Activated CD4-positive, alpha-beta T cell treated with anti-CD3 and anti-CD28 coated beads for 36 hours (primary cell): ENCODE measurements around the gene ZBTB17. TPM values are rescaled to one million over a fixed set of nuclear protein-coding genes. Genes with fewer than 3 reads are reported as not detected.

ENCODE experiments used
- ATAC-seq: fragments of 200-7000 bp; cut with Tn5 transposase; one replicate; pipeline ENCODE4 v1.10.0; 2021; ENCODE audit warnings: mild to moderate bottlenecking, moderate library complexity
- CTCF ChIA-PET: fragments of 350-600 bp; sonication (Branson Sonifier 250); formaldehyde crosslinking; loops from one replicate; lab custom pipeline; 2021; ENCODE audit warnings: antibody characterized with exemption; lab: Charles Lee
- POLR2A ChIA-PET: fragments of 350-600 bp; sonication (Branson Sonifier 250); formaldehyde crosslinking; loops from one replicate; lab custom pipeline; 2021; ENCODE audit warnings: antibody characterized with exemption, inconsistent platforms; lab: Charles Lee
- DNase-seq: peaks from one replicate; pipeline ENCODE4 v3.0.0-alpha.2; 2020
- H3K27ac Mint-ChIP-seq: one replicate; pipeline ENCODE4 v1.8.0; 2021; ENCODE audit warnings: mixed read lengths
- H3K27me3 Mint-ChIP-seq: one replicate; pipeline ENCODE4 v1.8.0; 2021; ENCODE audit warnings: mixed read lengths
- H3K36me3 Mint-ChIP-seq: one replicate; pipeline ENCODE4 v1.8.0; 2021; ENCODE audit warnings: low read depth, mixed read lengths
- H3K4me1 Mint-ChIP-seq: one replicate; pipeline ENCODE4 v1.8.0; 2021; ENCODE audit warnings: mixed read lengths
- H3K4me3 Mint-ChIP-seq: one replicate; pipeline ENCODE4 v1.8.0; 2021; ENCODE audit warnings: mild to moderate bottlenecking, moderate library complexity, mixed read lengths
- H3K9me3 Mint-ChIP-seq: one replicate; pipeline ENCODE4 v1.8.0; 2021; ENCODE audit warnings: low read depth, mixed read lengths
- intact Hi-C, 2 experiments: fragments of 100-400 bp; cut with DNase I in 1 of 2; cut with micrococcal nuclease in 1 of 2; formaldehyde crosslinking; loops; one replicate each; pipeline versions ENCODE4 v1.14.2 to v1.15.1; 2022 to 2024; cut with DNase I, micrococcal nuclease
- total RNA-seq, 2 experiments: library from RNA; stranded (reverse); gene quantifications; one replicate each; pipeline ENCODE4 v1.2.3, GENCODE V29; 2021

Gene ZBTB17
- total RNA-seq, 2 experiments from 2014 or later: 47.7 to 48.3 TPM

GRCh38 chr1:15966081-15966955 lies 9.6 kb downstream of the ZBTB17 start:
- peak; percentile 93 for DNase-seq
- ChIA-PET POLR2A (interaction anchor here (0.6 to 5.1 kb wide), 8 partner anchors 9 to 275 kb away, joined by 3 to 77 read pairs (median 6); partner anchors contain the start of genes SPEN and ZBTB17), CTCF (interaction anchor here (0.6 to 2.0 kb wide), 4 partner anchors 9 to 478 kb away, joined by 3 to 17 read pairs (median 6); partner anchors contain the start of gene ZBTB17)
- Mint-ChIP-seq H3K9me3 (no peaks in the 10 kb centered on the region), H3K27ac (peak overlapping the region; percentile 98), H3K4me1 (peaks cover 83% of the 10 kb centered on the region), H3K4me3 (peak overlapping the region; percentile 54), H3K27me3 (no peaks in the 10 kb centered on the region), H3K36me3 (peaks cover 44% of the 10 kb centered on the region)
- ATAC-seq: peak; percentile 79
- intact Hi-C loops: loop anchor here (1.0 to 10.0 kb wide), 7 partner anchors 9 to 732 kb away; partner anchors contain the start of genes SPEN (in 2 of the 2) and SZRD1 (in 1 of the 2)

- ATAC-seq (peak; percentile 28), DNase-seq (peak; percentile 42)
- peak overlapping the region; percentile 98 for H3K27ac Mint-ChIP-seq
- ChIA-PET CTCF (interaction anchor here (0.7 to 2.0 kb wide), 3 partner anchors 10 to 22 kb away, joined by 4 to 17 read pairs (median 8); partner anchors contain the start of gene ZBTB17), POLR2A (interaction anchor here (1.0 to 5.1 kb wide), 6 partner anchors 10 to 131 kb away, joined by 3 to 77 read pairs (median 6); partner anchors contain the start of genes SPEN and ZBTB17)
- H3K4me1 Mint-ChIP-seq: peaks cover 87% of the 10 kb centered on the region
- peaks cover 39% of the 10 kb centered on the region for H3K36me3 Mint-ChIP-seq
- H3K4me3 Mint-ChIP-seq: peak overlapping the region; percentile 54
- H3K9me3 Mint-ChIP-seq: no peaks in the 10 kb centered on the region
- no peaks in the 10 kb centered on the region for H3K27me3 Mint-ChIP-seq
- intact Hi-C loops: loop anchor here (1.0 to 10.0 kb wide), 5 partner anchors 14 to 730 kb away; partner anchors contain the start of gene CASP9 (in 1 of the 2)
Observed at GRCh38 chr1:15965228-15965767, 10.6 kb downstream of the ZBTB17 start.

DNA sequence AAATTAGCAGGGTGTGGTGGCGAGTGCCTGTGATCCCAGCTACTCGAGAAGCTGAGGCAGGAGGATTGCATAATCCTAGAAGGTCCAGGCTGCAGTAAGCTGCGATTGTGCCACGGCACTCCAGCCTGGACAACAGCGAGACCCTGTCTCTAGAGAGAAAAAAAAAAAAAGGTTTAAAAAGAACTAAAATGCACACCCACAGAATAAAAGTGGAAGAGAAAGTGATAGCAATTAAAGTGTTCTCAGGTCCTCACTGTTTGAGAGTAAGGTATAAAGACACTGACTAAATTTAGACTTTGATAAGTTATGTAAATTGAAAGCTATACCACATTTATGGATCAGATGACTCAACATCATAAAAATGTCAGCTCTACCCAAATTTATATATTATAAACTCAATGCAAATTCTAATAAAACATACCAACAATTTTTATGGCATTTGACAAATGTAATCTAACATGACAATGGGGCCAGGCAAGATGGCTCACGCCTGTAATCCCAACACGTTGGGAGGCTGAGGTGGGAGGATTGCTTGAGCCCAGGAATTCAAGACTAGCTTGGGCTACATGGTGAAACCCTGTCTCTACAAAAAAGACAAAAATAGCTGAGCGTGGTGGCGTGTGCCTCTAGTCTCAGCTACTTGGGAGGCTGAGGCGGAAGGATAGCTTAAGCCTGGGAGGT lies 11.8 kb downstream of the ZBTB17 start:
- H3K4me3 Mint-ChIP-seq: peak overlapping the region; percentile 54
- peaks cover 30% of the 10 kb centered on the region for H3K36me3 Mint-ChIP-seq
- H3K4me1 Mint-ChIP-seq: peaks cover 93% of the 10 kb centered on the region
- ATAC-seq: peak; percentile 34
- no peaks in the 10 kb centered on the region for H3K27me3 Mint-ChIP-seq
- no peaks in the 10 kb centered on the region for H3K9me3 Mint-ChIP-seq
- CTCF ChIA-PET: interaction anchor here (0.8 to 2.2 kb wide), 7 partner anchors 9 to 172 kb away, joined by 3 to 8 read pairs (median 3); no protein-coding TSS in a partner anchor
- H3K27ac Mint-ChIP-seq: peak overlapping the region; percentile 98
- intact Hi-C loops: loop anchor here in 1 of 2 experiments (2.0 to 10.0 kb wide), 2 partner anchors 283 to 729 kb away; no protein-coding TSS in a partner anchor
- POLR2A ChIA-PET: interaction anchor here (0.6 to 5.1 kb wide), 9 partner anchors 8 to 129 kb away, joined by 3 to 77 read pairs (median 6); no protein-coding TSS in a partner anchor
- DNase-seq: peak; percentile 31

DNA sequence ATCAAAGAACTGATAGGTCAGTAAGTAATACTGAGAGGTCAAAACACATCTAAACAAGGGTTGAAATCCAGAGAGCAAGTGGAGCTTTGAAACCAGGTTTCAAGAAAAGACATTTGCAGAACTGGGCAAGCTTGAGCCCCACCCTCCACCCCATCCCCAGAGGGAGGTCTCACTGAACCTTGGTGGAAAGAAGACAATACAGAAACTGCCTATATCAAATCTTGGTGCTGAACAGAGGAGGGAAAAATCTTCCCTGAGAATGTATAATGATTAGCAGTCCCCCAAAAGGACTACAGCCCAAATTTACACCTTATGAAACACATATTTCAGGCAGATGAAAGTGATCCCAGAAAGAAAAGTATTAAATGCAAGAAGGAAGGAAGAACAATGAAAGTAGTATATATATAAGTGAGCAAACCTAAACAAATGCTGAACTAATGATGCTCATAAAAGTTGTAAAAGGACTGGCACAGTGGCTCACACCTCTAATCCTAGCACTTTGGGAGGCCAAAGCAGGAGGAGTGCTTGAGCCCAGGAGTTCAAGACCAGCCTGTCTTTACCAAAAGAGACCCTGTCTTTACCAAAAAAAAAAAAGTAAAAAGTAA lies 12.4 kb downstream of the ZBTB17 start:
- CTCF ChIA-PET: interaction anchor here (0.8 to 2.2 kb wide), 5 partner anchors 10 to 114 kb away, joined by 3 to 8 read pairs (median 3); no protein-coding TSS in a partner anchor
- H3K4me1 Mint-ChIP-seq: peaks cover 98% of the 10 kb centered on the region
- intact Hi-C loops: loop anchor here in 1 of 2 experiments (10.0 kb wide), 1 partner anchor 729 kb away; no protein-coding TSS in a partner anchor
- H3K36me3 Mint-ChIP-seq: peaks cover 27% of the 10 kb centered on the region
- POLR2A ChIA-PET: interaction anchor here (1.3 to 5.1 kb wide), 2 partner anchors 11 to 14 kb away, joined by 6 to 77 read pairs; no protein-coding TSS in a partner anchor
- peak overlapping the region; percentile 54 for H3K4me3 Mint-ChIP-seq
- ATAC-seq (no peak), DNase-seq (no peak)
- H3K9me3 Mint-ChIP-seq: no peaks in the 10 kb centered on the region
- peak overlapping the region; percentile 98 for H3K27ac Mint-ChIP-seq
- H3K27me3 Mint-ChIP-seq: no peaks in the 10 kb centered on the region

GRCh38 chr1:15962671-15963362 lies 13.1 kb downstream of the ZBTB17 start:
- Mint-ChIP-seq H3K36me3 (peaks cover 20% of the 10 kb centered on the region), H3K9me3 (no peaks in the 10 kb centered on the region), H3K27ac (peak overlapping the region; percentile 98), H3K27me3 (no peaks in the 10 kb centered on the region), H3K4me1 (peaks cover 98% of the 10 kb centered on the region), H3K4me3 (peak overlapping the region; percentile 54)
- intact Hi-C loops: loop anchor here in 1 of 2 experiments (10.0 kb wide), 1 partner anchor 728 kb away; no protein-coding TSS in a partner anchor
- ChIA-PET POLR2A (interaction anchor here (5.1 kb wide), 1 partner anchor 13 kb away, joined by 77 read pairs; no protein-coding TSS in a partner anchor), CTCF (interaction anchor here (0.6 to 2.2 kb wide), 5 partner anchors 11 to 38 kb away, joined by 3 to 8 read pairs (median 3); no protein-coding TSS in a partner anchor)
- DNase-seq (no peak), ATAC-seq (no peak)

DNA sequence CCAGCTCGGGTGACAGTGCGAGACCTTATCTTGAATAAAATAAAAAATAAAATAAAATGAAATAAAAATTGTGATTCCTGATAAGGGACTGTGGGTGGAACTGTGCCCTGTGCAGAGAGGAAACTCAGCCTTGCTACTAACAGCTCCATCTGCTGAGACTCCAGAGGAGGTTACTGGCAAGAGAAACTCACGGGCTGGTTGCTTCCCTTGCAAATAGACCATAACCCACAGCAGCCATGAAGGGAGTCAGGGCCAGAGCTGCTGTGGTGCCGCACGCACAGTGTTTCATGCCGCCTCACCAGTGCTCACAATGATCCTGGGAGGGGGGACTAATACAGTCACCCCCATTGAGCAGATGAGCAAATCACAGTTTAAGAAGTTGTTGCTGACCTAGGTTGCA lies 13.7 kb downstream of the ZBTB17 start:
- no peak for ATAC-seq
- H3K4me3 Mint-ChIP-seq: no peak overlapping the region
- ChIA-PET POLR2A (interaction anchor here (0.5 to 1.2 kb wide), 3 partner anchors 9 to 14 kb away, joined by 3 to 4 read pairs (median 4); no protein-coding TSS in a partner anchor), CTCF (interaction anchor here (0.6 to 2.0 kb wide), 3 partner anchors 12 to 287 kb away, joined by 3 to 7 read pairs (median 3); no protein-coding TSS in a partner anchor)
- H3K9me3 Mint-ChIP-seq: no peaks in the 10 kb centered on the region
- intact Hi-C loops: loop anchor here in 1 of 2 experiments (10.0 kb wide), 1 partner anchor 727 kb away; no protein-coding TSS in a partner anchor
- DNase-seq: peak; percentile 16
- H3K4me1 Mint-ChIP-seq: peaks cover 98% of the 10 kb centered on the region
- peaks cover 22% of the 10 kb centered on the region for H3K36me3 Mint-ChIP-seq
- peak overlapping the region; percentile 59 for H3K27ac Mint-ChIP-seq
- H3K27me3 Mint-ChIP-seq: no peaks in the 10 kb centered on the region

DNA sequence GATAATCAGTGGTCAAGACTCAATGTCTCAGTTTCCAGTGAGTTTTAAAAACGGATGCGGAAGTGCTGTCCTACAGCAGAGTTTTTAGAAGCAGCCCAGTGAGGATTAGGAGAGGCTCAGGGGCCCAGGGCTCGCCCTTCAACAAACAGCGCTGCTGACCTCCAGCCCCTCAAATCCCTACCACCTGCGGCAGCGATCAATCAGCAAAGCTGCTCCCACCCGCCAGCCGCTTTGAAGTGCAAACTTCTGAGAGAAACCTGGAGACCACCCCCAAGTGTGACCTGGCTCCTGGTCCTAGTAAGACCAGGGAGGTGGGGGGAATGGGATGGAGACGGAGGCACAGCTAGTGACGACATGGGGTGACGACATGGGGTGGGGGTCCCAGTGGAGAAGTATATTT lies 14.4 kb downstream of the ZBTB17 start:
- peaks cover 21% of the 10 kb centered on the region for H3K36me3 Mint-ChIP-seq
- H3K9me3 Mint-ChIP-seq: no peaks in the 10 kb centered on the region
- DNase-seq (no peak), ATAC-seq (no peak)
- H3K4me1 Mint-ChIP-seq: peaks cover 95% of the 10 kb centered on the region
- peak overlapping the region; percentile 59 for H3K27ac Mint-ChIP-seq
- H3K27me3 Mint-ChIP-seq: no peaks in the 10 kb centered on the region
- CTCF ChIA-PET: interaction anchor here (2.0 kb wide), 1 partner anchor 11 kb away, joined by 7 read pairs; no protein-coding TSS in a partner anchor
- POLR2A ChIA-PET: interaction anchor here (0.5 to 1.2 kb wide), 3 partner anchors 8 to 15 kb away, joined by 3 to 4 read pairs (median 4); no protein-coding TSS in a partner anchor
- intact Hi-C loops: loop anchor here in 1 of 2 experiments (10.0 kb wide), 1 partner anchor 727 kb away; no protein-coding TSS in a partner anchor
- no peak overlapping the region for H3K4me3 Mint-ChIP-seq

DNA sequence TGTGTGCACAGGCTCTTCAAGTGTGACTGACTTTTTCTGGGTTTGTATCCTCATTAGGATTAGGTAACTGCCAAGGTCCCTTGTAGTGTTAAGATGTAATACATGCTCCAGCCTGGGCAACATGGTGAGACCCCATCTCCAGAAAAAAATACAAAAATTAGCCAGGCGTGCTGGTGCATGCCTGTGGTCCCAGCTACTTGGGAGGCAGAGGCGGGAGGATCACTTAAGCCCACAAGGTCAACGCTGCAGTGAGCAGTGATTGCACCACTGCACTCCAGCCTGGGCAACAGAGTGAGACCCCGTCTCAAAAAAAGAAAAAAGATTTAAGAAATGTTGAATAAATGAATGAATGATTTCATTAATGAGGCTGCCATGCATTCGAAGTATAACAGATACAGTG lies 15.1 kb downstream of the ZBTB17 start:
- ChIA-PET CTCF (interaction anchor here (0.6 to 2.0 kb wide), 2 partner anchors 10 to 128 kb away, joined by 6 to 7 read pairs; no protein-coding TSS in a partner anchor), POLR2A (no interaction called here)
- H3K4me1 Mint-ChIP-seq: peaks cover 95% of the 10 kb centered on the region
- H3K4me3 Mint-ChIP-seq: no peak overlapping the region
- intact Hi-C loops: loop anchor here in 1 of 2 experiments (10.0 kb wide), 1 partner anchor 726 kb away; no protein-coding TSS in a partner anchor
- DNase-seq (no peak), ATAC-seq (no peak)
- peaks cover 24% of the 10 kb centered on the region for H3K36me3 Mint-ChIP-seq
- H3K27me3 Mint-ChIP-seq: no peaks in the 10 kb centered on the region
- no peak overlapping the region for H3K27ac Mint-ChIP-seq
- H3K9me3 Mint-ChIP-seq: no peaks in the 10 kb centered on the region

DNA sequence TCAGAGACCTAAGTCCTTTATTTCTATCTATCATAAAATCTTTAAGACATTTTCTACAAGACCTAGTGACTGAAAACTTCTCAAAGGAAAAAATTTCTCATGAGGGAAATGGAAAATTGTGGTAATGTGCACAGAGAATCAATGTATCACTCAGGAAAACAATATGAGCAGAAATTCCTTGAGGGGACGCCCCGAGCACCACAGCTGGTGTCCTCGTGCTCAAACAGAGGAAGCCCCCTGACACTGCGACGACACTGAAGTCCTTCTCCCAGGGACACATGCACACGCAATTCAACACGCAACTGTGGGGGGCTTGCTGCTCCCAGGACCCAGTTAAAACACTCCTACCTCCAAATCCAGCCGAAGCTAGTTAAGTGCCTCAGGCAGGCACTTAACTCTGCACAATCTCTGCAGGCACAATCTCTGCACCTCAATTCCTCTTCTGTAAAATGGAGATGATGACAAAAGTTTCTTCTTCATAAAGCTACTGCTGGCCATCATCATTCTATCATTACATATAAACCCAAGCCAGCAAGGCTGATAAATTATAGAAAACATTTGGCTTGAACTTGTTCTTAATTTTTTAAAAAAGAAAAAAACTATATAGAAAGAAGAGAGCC lies 16.0 kb downstream of the ZBTB17 start:
- peak overlapping the region; percentile 74 for H3K27ac Mint-ChIP-seq
- ChIA-PET CTCF (interaction anchor here (0.5 to 1.5 kb wide), 5 partner anchors 12 to 139 kb away, joined by 3 to 6 read pairs (median 4); no protein-coding TSS in a partner anchor), POLR2A (no interaction called here)
- ATAC-seq: peak; percentile 28
- H3K27me3 Mint-ChIP-seq: no peaks in the 10 kb centered on the region
- intact Hi-C loops: loop anchor here in 1 of 2 experiments (10.0 kb wide), 1 partner anchor 725 kb away; no protein-coding TSS in a partner anchor
- H3K4me1 Mint-ChIP-seq: peaks cover 95% of the 10 kb centered on the region
- peaks cover 29% of the 10 kb centered on the region for H3K36me3 Mint-ChIP-seq
- no peaks in the 10 kb centered on the region for H3K9me3 Mint-ChIP-seq
- DNase-seq: peak; percentile 69
- H3K4me3 Mint-ChIP-seq: peak overlapping the region; percentile 21
